Uterus (tissue), 2 donors: ENCODE measurements around the gene C2.

Experiments used
- CTCF ChIP-seq, 4 experiments: fragments of 200-600 bp in 2 of 4; fragments of 450-650 bp in 2 of 4; sonication (generic) in 2 of 4; IDR thresholded peaks; one replicate each; pipeline ENCODE4 v1.5.1; 2016 to 2019; ENCODE audit warnings: antibody characterized with exemption in 4 of 4, mild to moderate bottlenecking in 2 of 4, moderate library complexity in 1 of 4
- POLR2A ChIP-seq, 2 donors: fragments of 450-650 bp; IDR thresholded peaks; one replicate each; pipeline ENCODE4 v1.6.1; 2016; ENCODE audit warnings: antibody characterized with exemption in 2 of 2, mild to moderate bottlenecking in 1 of 2, moderate library complexity in 1 of 2

DNA sequence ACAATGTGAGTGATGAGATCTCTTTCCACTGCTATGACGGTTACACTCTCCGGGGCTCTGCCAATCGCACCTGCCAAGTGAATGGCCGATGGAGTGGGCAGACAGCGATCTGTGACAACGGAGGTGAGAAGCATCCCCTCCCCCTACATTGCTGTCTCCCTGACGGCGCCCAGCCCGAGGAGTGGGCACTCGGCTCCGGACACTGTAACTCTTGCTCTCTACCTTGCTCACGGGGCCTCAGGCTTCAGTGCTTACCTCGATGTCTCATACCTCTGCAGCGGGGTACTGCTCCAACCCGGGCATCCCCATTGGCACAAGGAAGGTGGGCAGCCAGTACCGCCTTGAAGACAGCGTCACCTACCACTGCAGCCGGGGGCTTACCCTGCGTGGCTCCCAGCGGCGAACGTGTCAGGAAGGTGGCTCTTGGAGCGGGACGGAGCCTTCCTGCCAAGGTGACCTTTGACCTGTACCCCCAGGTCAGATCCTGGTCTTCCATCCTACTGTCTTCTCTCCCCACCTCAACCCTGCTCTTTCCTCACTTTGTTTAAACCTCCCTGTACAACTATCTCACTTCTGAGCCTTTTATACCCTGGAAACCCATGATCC is 19.7 kb downstream of the C2 start:
- TF ChIP-seq CTCF (IDR thresholded peaks at IDR 0.05) (no peak), POLR2A (IDR thresholded peaks at IDR 0.05) (no peak)
